ENCODE measurements around the gene CD79B. TPM values are rescaled to one million over a fixed set of nuclear protein-coding genes. Genes with fewer than 3 reads are reported as not detected.

The CD79B gene
- total RNA-seq, 2 experiments from 2014 or later = 21.7 to 22.5 TPM

GRCh38 chr17:63966646-63967264 lies 34.6 kb upstream of the CD79B start:
- CTCF ChIA-PET = interaction anchor here (0.6 to 4.0 kb wide), 12 partner anchors 9 to 63 kb away, joined by 3 to 19 read pairs (median 4); no protein-coding TSS in a partner anchor
- DNase-seq (peak; percentile 76), ATAC-seq (peak; percentile 70)
- Mint-ChIP-seq H3K4me1 (ENCODE audit: low read depth) (peaks cover 22% of the 10 kb centered on the region), H3K4me3 (no peak overlapping the region), H3K9me3 (ENCODE audit: insufficient read depth) (no peaks in the 10 kb centered on the region), H3K27ac (peak overlapping the region; percentile 16), H3K36me3 (ENCODE audit: low read depth) (no peaks in the 10 kb centered on the region), H3K27me3 (ENCODE audit: low read depth) (peaks cover 5% of the 10 kb centered on the region)
- POLR2A ChIA-PET = no interaction called here

DNA sequence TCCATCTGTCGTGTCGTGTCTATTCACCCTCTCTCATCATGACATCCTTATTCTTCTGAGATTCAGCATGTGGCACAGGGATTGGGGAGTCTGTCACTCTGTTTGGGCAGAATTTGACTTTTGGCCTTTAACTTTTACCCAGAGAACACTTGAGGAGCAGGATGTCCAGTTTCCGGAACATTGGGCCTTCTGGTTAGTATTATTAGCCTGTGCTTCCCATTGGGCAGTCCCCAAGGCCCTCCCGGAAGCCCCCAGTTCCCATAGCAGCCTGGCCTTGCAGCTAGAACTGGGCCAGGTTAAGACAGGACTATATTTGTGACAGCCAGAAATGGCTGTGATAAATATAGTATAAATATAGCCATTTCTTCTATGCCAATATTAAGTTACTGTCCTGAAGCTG lies 31.0 kb upstream of the CD79B start:
- Mint-ChIP-seq H3K27me3 (ENCODE audit: low read depth) (no peaks in the 10 kb centered on the region), H3K9me3 (ENCODE audit: insufficient read depth) (no peaks in the 10 kb centered on the region), H3K4me3 (no peak overlapping the region), H3K36me3 (ENCODE audit: low read depth) (no peaks in the 10 kb centered on the region), H3K4me1 (ENCODE audit: low read depth) (peaks cover 19% of the 10 kb centered on the region), H3K27ac (no peak overlapping the region)
- ChIA-PET POLR2A (interaction anchor here (1.3 kb wide), 1 partner anchor 17 kb away, joined by 3 read pairs; no protein-coding TSS in a partner anchor), CTCF (interaction anchor here (4.0 kb wide), 1 partner anchor 17 kb away, joined by 19 read pairs; no protein-coding TSS in a partner anchor)
- DNase-seq (no peak), ATAC-seq (no peak)

- Mint-ChIP-seq H3K27me3 (ENCODE audit: low read depth) (no peaks in the 10 kb centered on the region), H3K27ac (no peak overlapping the region), H3K36me3 (ENCODE audit: low read depth) (no peaks in the 10 kb centered on the region), H3K4me1 (ENCODE audit: low read depth) (peaks cover 18% of the 10 kb centered on the region), H3K4me3 (no peak overlapping the region), H3K9me3 (ENCODE audit: insufficient read depth) (no peaks in the 10 kb centered on the region)
- DNase-seq (no peak), ATAC-seq (no peak)
- POLR2A ChIA-PET = no interaction called here
- CTCF ChIA-PET = interaction anchor here (1.5 to 2.0 kb wide), 2 partner anchors 15 to 22 kb away, joined by 3 to 9 read pairs; no protein-coding TSS in a partner anchor
Measured at GRCh38 chr17:63962298-63962744, 30.2 kb upstream of the CD79B start.

DNA sequence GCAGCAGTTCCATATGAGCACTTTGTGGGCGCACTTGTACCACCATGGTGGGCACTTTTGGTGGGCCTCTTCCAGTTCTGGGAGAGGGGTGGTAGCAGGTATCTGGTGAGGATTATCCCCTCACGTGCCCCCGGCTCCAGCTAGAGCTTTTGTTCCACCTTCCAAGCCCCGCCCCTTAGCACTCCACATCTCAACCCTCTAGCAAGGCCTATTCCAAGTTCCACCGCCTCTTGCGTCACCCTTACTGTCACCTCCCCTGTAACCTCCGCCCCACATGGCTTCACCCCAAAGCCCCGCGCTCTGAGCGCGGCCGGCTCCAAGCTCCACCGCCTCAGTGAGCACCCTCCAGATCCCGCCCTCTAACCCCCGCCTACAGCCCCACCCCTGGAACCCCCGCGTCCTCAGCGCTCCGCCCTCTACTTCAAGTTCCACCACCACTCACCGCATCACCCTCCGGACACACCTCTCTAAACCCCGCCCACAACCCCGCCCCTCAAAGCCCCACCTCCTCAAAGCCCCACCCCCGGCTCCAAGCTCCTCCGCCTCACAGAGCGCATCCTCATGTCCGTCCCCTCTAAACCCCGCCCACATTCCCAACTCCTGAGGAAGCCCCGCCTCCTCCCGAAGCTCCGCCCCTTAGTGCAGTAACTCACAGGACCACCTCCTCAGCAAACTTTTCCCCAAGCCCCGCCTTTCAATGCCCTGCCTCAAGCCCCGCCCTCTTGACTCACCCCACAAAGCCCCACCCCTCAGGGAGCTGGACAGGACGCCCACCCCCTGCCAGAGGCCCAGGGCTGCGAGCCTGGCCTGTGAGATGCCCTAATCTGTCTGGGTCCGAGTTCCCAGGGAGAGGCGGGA lies 29.5 kb upstream of the CD79B start:
- no peaks in the 10 kb centered on the region for H3K9me3 Mint-ChIP-seq (ENCODE audit: insufficient read depth)
- H3K27ac Mint-ChIP-seq = no peak overlapping the region
- no peak overlapping the region for H3K4me3 Mint-ChIP-seq
- ATAC-seq = peak; percentile 62
- H3K36me3 Mint-ChIP-seq (ENCODE audit: low read depth) = no peaks in the 10 kb centered on the region
- H3K4me1 Mint-ChIP-seq (ENCODE audit: low read depth) = peaks cover 10% of the 10 kb centered on the region
- POLR2A ChIA-PET = no interaction called here
- peak; percentile 49 for DNase-seq
- CTCF ChIA-PET = interaction anchor here (0.9 to 2.0 kb wide), 3 partner anchors 15 to 29 kb away, joined by 3 to 9 read pairs (median 3); no protein-coding TSS in a partner anchor
- H3K27me3 Mint-ChIP-seq (ENCODE audit: low read depth) = no peaks in the 10 kb centered on the region

GRCh38 chr17:63960430-63960829 lies 28.3 kb upstream of the CD79B start:
- DNase-seq (no peak), ATAC-seq (no peak)
- Mint-ChIP-seq H3K27me3 (ENCODE audit: low read depth) (no peaks in the 10 kb centered on the region), H3K36me3 (ENCODE audit: low read depth) (no peaks in the 10 kb centered on the region), H3K27ac (no peak overlapping the region), H3K9me3 (ENCODE audit: insufficient read depth) (no peaks in the 10 kb centered on the region), H3K4me1 (ENCODE audit: low read depth) (peaks cover 4% of the 10 kb centered on the region), H3K4me3 (no peak overlapping the region)
- CTCF ChIA-PET = interaction anchor here (0.9 kb wide), 1 partner anchor 14 kb away, joined by 4 read pairs; no protein-coding TSS in a partner anchor
- POLR2A ChIA-PET = no interaction called here

DNA sequence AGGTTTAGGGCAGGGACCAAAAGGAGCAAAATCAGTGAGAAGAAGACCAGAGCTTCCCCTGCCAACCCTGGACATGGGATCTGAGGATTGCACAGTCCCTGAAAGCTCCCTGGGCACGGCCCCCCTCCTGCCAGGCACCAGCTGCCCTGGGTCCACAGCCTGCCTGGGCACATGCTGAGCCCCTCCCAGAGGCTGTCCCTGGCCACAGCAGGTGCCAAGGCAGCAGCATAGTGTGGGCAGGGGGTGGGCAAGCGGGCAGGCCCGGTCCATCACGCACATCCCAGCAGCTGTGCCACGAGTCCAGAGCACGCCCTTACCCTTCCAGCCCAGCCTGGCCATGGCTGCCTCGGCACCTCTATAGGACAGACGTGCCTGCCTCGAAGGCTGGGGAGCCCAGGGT lies 27.9 kb upstream of the CD79B start:
- CTCF ChIA-PET = interaction anchor here (0.9 kb wide), 1 partner anchor 13 kb away, joined by 4 read pairs; no protein-coding TSS in a partner anchor
- Mint-ChIP-seq H3K27ac (no peak overlapping the region), H3K4me3 (no peak overlapping the region)

GRCh38 chr17:63956296-63956920 lies 24.3 kb upstream of the CD79B start:
- Mint-ChIP-seq H3K27me3 (ENCODE audit: low read depth) (no peaks in the 10 kb centered on the region), H3K27ac (no peak overlapping the region), H3K4me3 (no peak overlapping the region), H3K4me1 (ENCODE audit: low read depth) (peaks cover 22% of the 10 kb centered on the region), H3K36me3 (ENCODE audit: low read depth) (no peaks in the 10 kb centered on the region), H3K9me3 (ENCODE audit: insufficient read depth) (no peaks in the 10 kb centered on the region)
- no peak for DNase-seq
- ChIA-PET POLR2A (no interaction called here), CTCF (interaction anchor here (0.9 to 6.9 kb wide), 4 partner anchors 10 to 69 kb away, joined by 3 to 60 read pairs (median 16); partner anchors contain the start of gene GH1)
- no peak for ATAC-seq

More for the DNA sequence above, 27.9 kb upstream of the CD79B start:
- H3K36me3 Mint-ChIP-seq (ENCODE audit: low read depth) = no peaks in the 10 kb centered on the region
- no peaks in the 10 kb centered on the region for H3K9me3 Mint-ChIP-seq (ENCODE audit: insufficient read depth)
- no peaks in the 10 kb centered on the region for H3K27me3 Mint-ChIP-seq (ENCODE audit: low read depth)
- H3K4me1 Mint-ChIP-seq (ENCODE audit: low read depth) = peaks cover 6% of the 10 kb centered on the region
- ATAC-seq = no peak
- POLR2A ChIA-PET = no interaction called here
- DNase-seq = no peak

- Mint-ChIP-seq H3K36me3 (ENCODE audit: low read depth) (no peaks in the 10 kb centered on the region), H3K9me3 (ENCODE audit: insufficient read depth) (no peaks in the 10 kb centered on the region), H3K27ac (no peak overlapping the region), H3K4me1 (ENCODE audit: low read depth) (peaks cover 21% of the 10 kb centered on the region), H3K27me3 (ENCODE audit: low read depth) (peaks cover 3% of the 10 kb centered on the region), H3K4me3 (no peak overlapping the region)
- ATAC-seq = no peak
- no peak for DNase-seq
- ChIA-PET CTCF (interaction anchor here (0.9 to 6.9 kb wide), 3 partner anchors 9 to 38 kb away, joined by 3 to 60 read pairs (median 27); partner anchors contain the start of gene GH1), POLR2A (no interaction called here)
Measured at GRCh38 chr17:63955791-63956190, 23.7 kb upstream of the CD79B start.

GRCh38 chr17:63955232-63955631 lies 23.1 kb upstream of the CD79B start:
- no peaks in the 10 kb centered on the region for H3K9me3 Mint-ChIP-seq (ENCODE audit: insufficient read depth)
- no peak overlapping the region for H3K4me3 Mint-ChIP-seq

DNA sequence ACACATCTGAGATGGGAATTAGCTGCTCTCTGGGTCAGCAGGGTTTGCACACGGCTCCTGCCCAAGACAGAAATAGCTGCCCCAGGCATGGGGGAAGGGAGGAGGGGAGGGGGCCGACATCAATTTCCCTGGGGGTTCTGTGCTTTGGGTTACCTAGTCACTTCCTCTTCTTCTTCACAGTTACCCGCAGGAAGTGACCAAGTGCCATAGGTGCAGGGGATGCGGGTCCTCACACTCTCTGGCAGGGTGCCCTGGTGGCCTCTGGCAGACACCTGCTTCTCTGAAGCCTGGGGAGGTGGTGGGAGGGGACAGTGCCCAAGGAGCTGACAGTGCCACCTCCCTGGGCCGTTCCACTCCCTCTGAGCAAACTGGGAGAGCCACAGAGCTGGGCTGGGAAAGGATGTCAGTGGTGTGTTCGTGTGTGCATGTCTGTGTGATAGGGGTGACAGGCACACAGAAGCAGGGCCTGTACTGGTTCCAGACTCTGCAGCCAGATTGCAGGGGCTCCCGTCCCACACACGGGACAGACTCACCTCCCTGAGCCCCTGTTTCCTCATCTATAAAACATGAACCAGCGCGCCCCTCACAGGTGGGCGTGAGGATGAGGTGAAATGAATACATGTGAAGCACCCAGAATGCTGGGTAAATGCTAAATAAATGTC lies 22.4 kb upstream of the CD79B start:
- no peaks in the 10 kb centered on the region for H3K9me3 Mint-ChIP-seq (ENCODE audit: insufficient read depth)
- DNase-seq (peak; percentile 57), ATAC-seq (peak; percentile 76)
- H3K36me3 Mint-ChIP-seq (ENCODE audit: low read depth) = no peaks in the 10 kb centered on the region
- ChIA-PET POLR2A (interaction anchor here (0.8 kb wide), 1 partner anchor 10 kb away, joined by 4 read pairs; no protein-coding TSS in a partner anchor), CTCF (interaction anchor here (1.0 to 6.9 kb wide), 11 partner anchors 8 to 179 kb away, joined by 3 to 60 read pairs (median 5); partner anchors contain the start of gene GH1)
- peaks cover 21% of the 10 kb centered on the region for H3K4me1 Mint-ChIP-seq (ENCODE audit: low read depth)
- no peak overlapping the region for H3K4me3 Mint-ChIP-seq
- H3K27me3 Mint-ChIP-seq (ENCODE audit: low read depth) = peaks cover 4% of the 10 kb centered on the region
- peak overlapping the region; percentile 70 for H3K27ac Mint-ChIP-seq

More at GRCh38 chr17:63955232-63955631, 23.1 kb upstream of the CD79B start:
- H3K27me3 Mint-ChIP-seq (ENCODE audit: low read depth) = peaks cover 4% of the 10 kb centered on the region
- peaks cover 21% of the 10 kb centered on the region for H3K4me1 Mint-ChIP-seq (ENCODE audit: low read depth)
- DNase-seq (no peak), ATAC-seq (no peak)
- ChIA-PET POLR2A (interaction anchor here (0.8 kb wide), 1 partner anchor 9 kb away, joined by 4 read pairs; no protein-coding TSS in a partner anchor), CTCF (interaction anchor here (1.0 to 6.9 kb wide), 7 partner anchors 9 to 179 kb away, joined by 3 to 60 read pairs (median 10); partner anchors contain the start of gene GH1)
- H3K27ac Mint-ChIP-seq = no peak overlapping the region
- no peaks in the 10 kb centered on the region for H3K36me3 Mint-ChIP-seq (ENCODE audit: low read depth)

All from activated CD8-positive, alpha-beta T cell treated with anti-CD3 and anti-CD28 coated beads, Interleukin-2, amount 10 ng/mL, durations not matched to agents 7 days and 5 days (primary cell).